Embryonic facial prominence (tissue), 1 donor: ENCODE data around the gene LNX2.

Experiments
- DNase-seq: peaks from one replicate; pipeline ENCODE4 v3.0.0-alpha.2; 2016; ENCODE audit errors: extremely low spot score

The LNX2 gene

DNA sequence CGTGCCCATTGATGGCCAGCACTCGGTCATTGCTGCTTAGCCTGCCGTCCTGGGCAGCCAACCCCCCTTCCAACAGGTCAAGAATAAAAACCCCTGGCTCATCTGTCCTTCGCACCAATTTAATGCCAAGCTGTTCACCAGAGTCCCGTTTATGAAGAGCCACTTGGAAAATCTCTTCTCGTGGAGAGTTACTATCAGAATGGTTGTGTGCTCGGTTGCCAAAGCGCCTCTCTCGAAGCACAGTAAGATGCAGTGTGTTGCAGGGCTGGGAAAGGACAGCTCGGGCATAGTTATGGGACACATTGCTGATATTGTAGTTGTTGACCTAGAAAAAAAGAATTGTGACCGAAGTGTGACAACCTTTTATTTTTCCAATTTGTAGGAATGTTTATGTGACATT is 57.9 kb downstream of the LNX2 start:
- DNase-seq, result no peak

DNA sequence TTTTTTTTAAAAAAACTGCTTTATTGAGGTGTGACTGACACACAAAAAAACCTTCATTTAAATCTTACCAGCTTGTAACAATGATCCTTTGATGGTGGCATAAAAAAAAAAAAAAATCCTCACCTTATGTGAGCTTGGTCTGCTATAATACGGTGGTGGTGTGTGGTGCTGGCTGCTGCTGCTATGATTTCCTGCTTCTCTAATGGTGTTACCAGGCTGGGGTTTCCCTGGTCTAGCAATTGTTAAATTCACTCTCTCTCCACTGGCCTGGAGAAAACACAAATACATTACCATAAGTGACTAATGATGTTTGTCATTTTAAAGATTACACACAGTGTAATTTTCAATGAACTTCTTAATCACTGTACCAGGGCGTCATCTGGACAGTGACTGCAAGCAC is 60.6 kb downstream of the LNX2 start:
- no peak for DNase-seq

DNA sequence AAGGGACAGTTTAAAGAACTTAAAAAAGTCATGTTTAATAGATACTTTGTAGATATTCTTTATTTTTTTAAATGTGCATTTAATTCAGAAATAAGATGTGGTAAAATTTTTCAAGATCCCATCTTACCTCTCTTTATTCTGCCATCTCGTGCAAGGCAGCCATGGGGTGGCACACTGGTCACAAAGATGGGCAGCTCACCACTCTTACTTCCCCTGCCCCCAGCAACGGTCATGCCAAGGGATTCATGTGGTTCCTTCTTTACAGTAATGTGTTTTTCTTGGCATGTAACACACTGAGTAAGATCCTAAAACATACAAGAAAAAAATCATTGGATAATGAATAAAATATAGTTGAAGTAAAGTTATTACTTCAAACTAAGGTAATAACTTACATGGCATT is 64.2 kb downstream of the LNX2 start:
- DNase-seq, result no peak

DNA sequence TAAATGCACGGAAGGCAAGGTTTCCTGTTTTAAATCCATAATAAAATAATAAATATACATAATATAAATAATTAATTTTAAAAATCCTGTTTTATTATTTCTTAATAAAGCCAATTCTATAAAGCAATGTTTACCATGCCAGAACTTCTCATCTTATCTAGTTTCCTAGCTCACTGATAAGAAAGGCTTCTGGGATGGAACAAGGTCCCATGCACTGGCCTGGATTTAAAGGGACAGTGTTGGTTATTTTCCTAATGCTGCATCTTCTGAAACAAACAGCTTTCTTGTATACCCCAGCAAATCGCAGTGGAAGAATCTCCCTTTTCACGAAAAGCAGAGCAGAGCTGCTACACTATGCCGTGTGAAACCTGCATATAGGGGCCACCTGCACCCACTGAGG is 68.8 kb downstream of the LNX2 start:
- DNase-seq, result no peak

DNA sequence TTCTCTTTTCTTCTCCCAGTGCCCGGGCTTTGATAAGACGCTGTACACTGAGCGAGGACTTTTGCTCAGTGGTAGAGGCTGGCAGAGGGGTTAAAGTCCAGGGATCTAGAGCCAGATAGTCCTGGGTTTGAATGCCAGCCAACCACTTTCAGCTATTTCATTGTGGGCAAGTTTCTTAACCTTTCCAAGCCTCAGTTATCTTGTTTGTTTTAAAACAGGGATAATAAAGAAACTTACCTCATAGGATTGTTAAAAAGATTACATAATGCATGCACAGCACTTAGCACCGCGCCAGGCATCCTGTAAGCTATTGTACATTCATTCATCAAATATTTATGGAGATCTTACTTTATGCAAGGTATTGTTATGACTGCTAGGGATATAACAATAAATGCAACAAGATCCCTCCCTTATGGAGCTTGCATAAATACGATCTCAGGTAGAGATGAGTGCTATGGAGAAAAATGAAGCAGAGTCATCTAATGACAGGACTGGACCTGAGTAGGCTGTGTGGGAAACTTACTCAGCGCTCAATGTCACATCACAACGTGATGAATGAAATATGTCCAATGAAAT is 70.8 kb downstream of the LNX2 start:
- no peak for DNase-seq

DNA sequence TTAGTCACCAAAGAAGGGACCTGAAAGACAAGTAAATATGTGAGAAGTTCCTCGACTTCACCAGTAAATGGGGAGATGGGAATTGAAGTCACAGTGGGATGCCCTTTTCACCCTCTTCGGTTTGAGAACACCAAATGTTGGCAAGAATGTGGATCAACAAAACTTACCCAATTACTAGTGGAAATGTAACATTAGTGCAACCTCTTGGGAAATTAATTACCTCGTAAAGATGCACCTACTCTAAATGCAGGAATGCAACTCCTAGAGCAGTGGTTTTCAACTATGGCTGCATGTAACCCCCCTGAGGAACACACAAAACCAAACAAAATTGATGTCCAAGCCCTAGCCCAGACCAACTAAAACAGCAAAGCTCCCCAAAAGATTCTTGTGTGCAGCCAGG is 78.1 kb downstream of the LNX2 start:
- DNase-seq, result no peak

DNA sequence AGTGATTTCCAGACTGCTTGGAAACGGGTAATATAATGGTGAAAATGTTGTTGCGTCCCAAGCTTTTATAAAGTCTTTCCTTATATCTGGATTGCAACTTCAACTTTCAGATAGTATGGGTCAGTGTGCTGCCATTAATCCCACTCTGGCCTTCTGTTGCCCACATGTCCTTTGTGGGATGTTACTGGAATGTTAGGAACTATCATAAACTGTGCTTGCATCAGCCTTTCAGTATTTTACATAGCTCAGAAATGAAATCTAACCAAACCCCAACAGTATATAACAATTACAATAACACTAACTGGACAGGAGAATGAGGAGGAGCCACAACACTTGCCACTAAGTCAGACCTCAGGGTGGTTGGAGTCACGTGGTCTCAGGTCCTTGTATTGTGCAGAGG is 78.9 kb downstream of the LNX2 start:
- DNase-seq, result no peak

DNA sequence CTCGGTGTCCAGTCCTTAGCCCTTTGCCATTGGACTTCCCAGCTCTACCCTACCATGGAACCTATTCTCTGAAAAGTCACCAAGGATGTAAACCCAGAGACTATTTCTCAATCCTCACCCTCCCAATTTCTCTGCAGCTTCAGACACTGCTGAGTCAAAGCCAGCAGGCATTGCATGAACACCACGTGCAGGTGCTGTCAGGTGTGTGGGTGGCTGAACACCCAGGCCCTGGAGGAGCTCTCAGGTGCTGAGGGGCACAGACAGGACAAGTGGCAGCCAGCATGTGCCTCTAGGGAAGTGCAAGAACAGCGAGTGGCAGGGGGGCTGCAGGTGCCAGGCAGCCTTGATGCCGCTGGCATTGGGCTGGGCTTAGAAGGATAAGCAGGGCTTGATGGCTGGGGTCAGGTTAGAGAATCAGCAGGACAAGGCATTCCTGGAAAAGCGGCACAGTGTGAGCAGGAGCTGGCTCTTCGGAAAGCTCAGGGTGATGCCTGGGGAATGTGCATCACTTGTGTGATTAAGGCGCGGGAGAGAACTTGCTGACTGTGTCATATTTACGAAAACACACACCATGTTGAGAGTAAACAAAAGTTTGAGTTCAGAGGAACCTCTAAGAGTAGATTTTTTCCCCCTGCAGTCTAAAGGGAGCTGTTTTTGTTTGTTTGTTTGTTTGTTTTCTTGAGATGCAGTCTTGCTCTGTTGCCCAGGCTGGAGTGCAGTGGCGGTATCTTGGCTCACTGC is 83.8 kb downstream of the LNX2 start:
- DNase-seq, result no peak

DNA sequence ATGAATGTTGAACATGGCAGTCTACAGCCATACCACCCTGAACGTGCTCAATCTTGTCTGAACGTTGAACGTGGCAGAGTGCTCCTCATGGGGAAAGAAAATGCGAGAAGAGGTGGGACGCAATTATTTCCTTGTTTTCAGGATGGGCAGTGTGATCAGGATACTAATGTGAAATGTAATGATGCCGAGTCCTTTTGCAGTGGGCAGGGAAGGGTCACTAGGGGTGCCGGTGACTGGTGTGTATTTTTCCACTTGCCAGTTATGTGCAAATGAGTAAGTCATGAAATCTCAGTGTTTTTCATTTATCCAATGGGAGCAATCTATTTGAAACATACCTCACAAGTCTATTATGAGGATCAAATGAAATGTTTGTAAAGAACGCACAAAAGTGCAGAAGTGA is 84.8 kb downstream of the LNX2 start:
- no peak for DNase-seq

DNA sequence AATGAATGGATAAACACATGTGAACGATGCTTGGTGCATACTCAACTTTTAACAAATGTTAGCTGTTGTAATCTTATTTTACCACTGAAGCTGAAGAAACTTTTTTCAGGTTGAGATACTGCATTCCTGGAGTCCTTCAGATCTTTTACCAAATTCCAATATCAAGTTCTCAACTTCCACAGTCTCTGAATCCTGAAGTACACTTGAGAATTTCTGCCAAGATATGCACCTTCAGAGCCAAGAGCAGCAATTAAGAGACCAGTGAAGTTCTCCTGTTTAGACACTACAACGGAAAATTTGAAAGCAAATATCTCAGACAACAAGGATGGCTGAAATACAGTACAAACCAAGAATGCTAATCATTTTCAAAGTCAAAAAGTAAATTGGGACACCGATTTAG is 85.3 kb downstream of the LNX2 start:
- DNase-seq, result no peak

DNA sequence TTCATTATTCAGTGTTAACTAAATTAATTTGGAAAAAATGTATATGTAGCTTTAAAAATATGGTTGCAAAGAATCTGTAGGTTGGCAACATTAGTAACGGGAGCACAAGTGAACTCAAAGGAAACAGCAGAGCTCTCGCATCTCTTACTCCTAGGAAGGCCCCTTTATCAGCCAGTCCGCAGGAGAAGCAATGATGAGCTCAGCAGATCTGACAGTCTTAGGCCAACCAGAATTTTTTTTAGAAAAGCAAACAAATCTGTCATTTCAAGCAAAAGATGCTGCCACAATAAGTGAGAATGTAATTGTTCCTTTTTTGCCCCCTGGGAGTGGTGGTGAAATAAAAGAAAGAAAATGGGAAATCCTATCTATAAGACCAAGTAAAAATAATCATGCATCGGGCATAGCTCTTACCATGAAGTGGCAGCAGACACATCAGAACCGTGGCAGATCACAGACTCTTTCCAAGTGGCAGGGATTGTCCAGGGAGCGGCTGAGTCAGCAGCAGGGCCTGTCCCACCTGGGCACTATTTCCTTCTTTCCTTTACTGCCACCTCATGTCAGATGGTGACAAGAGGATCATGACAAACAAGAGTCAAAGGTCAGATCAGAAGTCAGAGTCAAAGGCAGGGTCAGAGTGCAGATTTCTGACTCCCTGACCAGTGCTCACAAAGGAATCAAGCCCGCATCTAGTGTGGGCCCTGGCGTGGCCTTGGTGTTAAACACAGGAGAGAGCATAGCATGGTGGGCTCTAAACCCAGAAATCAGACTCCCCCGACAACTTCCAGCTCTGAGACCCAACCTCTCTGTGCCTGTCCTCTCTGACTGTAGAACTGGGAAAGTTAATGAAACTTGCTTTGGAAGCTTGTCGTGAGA is 86.0 kb downstream of the LNX2 start:
- DNase-seq, result no peak

DNA sequence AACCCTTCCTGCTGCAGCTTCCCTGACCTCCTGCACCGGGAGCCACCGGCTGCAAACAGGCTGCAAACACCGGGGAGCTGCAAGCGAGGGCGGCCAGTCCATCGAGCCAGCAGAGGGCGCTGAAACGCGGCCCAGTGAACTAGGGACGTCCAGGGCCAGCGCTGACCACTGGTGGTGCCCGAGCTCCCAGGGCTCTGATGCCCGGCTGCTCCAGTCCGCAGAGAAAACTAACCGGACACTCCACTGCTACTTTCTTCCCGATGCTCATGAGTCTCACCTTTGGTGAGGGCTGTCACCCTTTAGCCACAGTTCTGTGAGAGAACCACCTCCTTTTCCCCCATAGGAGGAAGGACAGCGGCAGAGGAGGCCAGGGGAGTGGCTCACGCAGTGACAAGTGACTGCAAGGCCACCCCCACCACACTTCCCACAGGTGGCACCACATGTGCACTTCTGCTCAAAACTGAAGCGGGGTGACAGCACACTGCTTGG is 87.1 kb downstream of the LNX2 start:
- no peak for DNase-seq

DNA sequence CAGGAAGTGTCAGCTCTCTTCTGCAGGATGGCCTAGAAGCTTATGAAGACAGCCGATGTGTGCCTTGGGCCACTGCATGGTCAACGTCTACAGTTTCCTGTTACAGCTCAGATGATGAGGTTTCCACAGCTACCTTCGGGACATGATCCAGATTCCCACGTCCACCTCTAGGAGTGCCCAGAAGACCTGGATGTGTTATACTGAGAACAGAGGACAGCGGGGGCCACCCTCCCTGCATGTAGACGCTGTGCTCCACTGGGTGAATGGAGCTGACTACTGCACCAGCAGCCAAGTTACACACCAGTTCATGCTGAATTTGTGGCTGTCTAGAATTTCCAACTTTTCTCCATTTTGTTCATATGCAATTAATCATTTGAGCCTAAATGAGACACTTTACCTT is 91.4 kb downstream of the LNX2 start:
- DNase-seq, result no peak

DNA sequence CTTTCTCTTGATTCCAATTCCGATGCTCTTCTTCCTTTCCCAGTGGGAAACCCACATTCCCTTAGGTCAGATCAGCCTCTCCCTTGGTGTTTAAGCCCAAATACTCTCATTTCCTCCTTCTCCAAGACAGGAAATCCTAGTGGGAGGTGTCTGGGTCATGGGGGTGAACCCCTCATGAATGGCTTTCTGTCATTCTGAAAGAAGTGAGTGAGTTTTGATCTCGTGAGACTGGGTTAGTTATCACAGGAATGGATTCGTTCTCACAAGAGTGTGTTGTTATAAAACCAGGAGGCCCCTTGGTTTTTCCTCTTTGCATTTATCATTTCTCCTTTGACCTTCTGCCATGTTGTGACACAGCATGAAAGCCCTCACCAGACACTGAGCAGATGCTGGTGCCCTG is 93.8 kb downstream of the LNX2 start:
- DNase-seq, result no peak

DNA sequence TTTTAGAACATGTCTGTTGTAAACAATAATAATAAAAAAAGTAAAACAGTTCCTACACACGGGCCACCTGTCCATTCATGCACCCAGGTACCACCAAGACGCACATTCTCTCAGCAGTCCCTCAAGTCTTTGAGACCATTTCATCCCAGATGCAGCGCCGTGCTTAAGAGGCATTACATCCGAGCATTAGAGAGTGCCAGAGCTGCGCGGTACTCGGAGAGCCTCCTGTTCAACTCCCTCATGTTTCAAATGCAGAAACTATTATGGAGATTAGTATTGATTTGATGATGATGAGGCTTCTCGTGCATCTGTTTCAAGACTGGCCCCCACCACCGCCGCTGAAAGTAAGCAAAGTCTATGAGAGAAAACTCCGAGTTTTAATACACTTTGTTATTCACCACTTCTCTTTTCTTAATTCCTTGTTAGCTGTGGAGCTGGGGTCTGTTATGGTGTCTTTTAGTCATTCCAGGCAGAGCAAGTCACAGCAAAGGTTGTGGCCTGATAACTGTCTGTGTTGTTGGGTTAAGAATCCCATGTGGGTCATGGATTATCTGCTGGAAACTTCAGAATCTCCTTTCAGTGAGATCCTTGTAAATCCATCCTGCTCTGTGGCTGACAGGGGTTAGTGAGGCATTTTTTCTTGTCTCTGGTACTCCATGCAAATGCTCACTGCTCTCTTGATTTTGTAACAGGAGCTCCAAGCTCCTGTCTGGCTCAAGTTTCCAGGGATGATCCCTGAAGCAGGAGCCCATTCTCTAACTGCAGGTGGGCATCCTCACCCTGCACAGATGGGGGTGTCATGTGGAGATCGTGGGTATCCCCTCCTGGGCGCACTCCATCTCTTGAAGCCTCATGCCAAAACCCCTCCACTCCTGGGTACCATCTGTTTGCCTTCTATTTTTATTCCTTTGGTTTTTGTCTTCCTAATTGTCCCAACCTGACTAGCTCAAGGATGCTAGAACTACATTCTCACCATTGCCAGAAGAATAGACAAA is 95.1 kb downstream of the LNX2 start:
- DNase-seq, result no peak

DNA sequence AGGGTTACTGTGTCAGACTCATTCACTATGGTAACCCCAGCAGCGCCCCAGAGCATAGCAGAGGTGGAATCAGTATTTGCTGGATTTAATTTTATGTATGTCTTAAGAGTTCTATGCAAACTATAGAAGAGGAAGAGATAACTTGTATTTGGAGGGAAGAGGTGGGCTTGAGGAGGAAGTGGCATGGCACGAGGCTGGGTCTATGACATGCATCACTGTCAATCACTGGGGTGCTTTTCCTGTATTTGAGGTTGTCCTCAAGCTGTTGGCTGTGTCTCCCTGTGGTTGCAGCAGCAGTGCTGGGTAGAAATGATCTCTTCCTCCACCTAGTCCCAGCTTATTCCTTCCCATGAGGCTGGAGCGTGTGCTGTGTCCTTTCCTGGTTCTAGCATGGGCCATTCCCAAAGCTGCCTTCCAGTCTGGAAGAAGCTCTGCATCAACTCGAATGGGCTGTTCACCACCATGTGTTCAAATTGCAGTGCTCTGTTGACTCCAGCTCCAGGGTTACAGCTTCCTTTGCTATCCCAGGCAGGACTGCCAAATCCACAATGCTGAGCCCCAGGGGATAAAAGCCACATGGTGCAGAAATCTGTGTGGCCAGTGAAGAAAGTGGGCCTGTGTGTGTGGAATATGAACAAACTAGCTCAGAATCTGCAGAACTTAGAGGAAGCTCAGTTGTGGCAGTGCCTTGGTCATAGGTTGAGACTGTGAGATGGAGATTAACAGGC is 96.8 kb downstream of the LNX2 start:
- DNase-seq, result no peak

DNA sequence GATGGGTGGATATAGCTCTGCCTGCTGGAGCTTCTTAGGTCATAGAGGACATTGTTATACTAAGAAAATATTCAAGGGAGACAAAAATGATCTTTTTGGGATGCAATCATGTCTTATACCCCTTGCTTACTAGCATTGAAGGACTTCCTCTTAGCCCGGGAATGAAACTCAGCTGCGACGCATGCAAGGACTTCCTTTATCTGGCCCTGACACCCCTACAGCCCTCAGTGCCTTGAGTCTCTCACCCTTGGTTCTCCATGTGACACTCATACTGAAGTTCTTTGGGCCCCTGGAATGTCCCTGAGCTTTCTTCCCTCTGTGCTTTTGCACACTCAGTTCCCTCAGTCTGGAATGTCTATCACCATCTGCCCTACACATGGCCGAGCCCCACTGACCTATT is 97.5 kb downstream of the LNX2 start:
- no peak for DNase-seq

DNA sequence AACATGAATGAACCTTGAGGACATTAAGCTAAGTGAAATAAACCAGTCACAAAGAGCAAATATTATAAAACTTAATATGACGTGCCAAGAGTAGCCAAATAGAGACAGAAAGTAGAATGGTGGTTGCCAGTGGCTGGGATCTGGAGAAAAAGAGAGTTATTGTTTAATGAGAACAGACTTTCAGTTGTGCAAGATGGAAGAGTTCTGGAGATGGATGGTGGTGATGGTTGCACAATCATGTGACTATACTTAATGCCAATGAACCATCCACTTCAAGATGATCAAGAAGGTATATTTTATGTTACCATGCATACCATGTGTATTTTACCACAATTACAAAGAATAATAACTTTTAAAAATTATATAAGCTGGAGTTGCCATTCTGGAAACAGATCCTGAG is 104.2 kb downstream of the LNX2 start:
- no peak for DNase-seq

DNA sequence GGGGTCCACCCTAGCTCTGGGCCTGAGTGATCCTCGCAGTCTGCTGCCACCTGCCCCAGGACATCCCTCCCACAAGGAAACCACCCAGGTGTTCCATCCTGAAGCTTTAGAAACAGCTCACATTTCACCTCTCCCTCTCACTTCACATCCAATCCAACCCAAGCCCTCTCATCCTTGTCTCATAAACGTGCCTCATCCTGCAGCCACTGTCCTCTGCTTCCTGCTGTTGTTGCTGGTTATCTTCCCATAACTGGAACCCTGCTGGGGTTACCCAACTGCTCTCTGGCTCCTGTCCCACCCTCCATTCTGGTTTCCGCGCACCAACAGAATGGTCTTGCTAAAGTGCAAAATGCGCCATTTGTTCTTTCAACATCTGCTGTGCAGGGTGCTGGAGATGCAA is 110.2 kb downstream of the LNX2 start:
- no peak for DNase-seq

DNA sequence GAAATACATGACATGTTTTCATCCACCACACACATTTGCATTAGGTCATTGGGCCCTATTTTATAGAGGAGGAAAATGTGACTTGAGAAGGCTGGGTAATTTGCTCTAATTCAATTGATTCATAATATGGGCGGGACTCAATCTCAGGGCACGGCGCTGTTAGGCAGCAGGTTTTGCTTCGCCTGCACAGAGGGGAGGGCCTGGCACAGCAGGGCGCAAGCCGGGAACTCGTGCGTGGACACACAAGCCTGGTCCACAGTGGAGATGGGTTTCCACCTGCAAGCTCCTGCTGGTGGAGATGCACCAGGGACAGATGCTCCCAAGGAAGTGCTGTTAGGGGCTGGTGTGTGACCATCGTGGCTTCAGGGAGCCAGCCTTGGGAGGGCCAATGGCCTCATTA is 111.5 kb downstream of the LNX2 start:
- DNase-seq, result no peak

DNA sequence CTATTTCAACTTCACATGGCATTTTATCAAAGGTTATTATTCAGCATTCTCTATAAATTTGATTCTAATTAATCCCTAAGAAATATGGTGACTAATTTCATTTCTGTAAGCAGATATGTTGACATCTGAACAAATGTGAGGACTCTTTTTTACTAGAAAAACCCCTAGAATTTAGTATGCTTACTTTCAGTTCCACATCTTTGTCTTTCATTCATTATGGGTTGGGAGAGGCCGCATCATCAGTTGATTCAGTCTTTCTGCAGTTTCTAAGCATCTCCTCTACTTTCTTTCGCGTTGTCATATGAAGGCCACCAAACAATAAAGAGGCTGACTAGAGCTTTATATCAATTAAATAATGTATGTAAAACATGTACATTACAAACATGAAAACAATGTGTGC is 114.5 kb downstream of the LNX2 start:
- DNase-seq, result no peak
